Testis (tissue), 3 donors: Measurements from ENCODE around the gene RAB11FIP3. TPM values are rescaled to one million over a fixed set of nuclear protein-coding genes. Genes with fewer than 3 reads are reported as not detected.

Source experiments
- DNase-seq: peaks from one replicate; pipeline ENCODE4 v3.0.0-alpha.2; 2019
- H3K27ac ChIP-seq, 2 donors: fragments of 200-600 bp; sonication (generic); one replicate each; pipeline ENCODE4 v1.5.1; 2019
- H3K27me3 ChIP-seq: fragments of 200-600 bp; sonication (generic); one replicate; pipeline ENCODE4 v1.5.1; 2019
- H3K36me3 ChIP-seq: fragments of 200-600 bp; sonication (generic); one replicate; pipeline ENCODE4 v1.5.1; 2017; ENCODE audit warnings: low read depth; ENCODE audit errors: missing control alignments
- H3K4me1 ChIP-seq: fragments of 200-600 bp; sonication (generic); one replicate; pipeline ENCODE4 v1.5.1; 2019
- H3K4me3 ChIP-seq, 2 donors: fragments of 200-600 bp; sonication (generic); one replicate each; pipeline ENCODE4 v1.5.1; 2017 to 2019
- H3K9me3 ChIP-seq: fragments of 200-600 bp; sonication (generic); one replicate; pipeline ENCODE4 v1.5.1; 2017
- POLR2A ChIP-seq: fragments of 450-650 bp; IDR thresholded peaks from one replicate; pipeline ENCODE4 v1.6.1; 2017; ENCODE audit warnings: antibody characterized with exemption, mild to moderate bottlenecking, moderate library complexity
- WGBS, 2 donors: methylation state at CpG; one replicate each; pipeline ENCODE4 v1.1.5; 2018; 5-methylcytosine and 5-hydroxymethylcytosine counted together
- intact Hi-C: fragments of 100-400 bp; cut with DNase I; formaldehyde crosslinking; loops from one replicate; pipeline ENCODE4 v1.15.1; 2023; ENCODE audit warnings: low total_unique reads
- polyA plus RNA-seq: library from polyadenylated mRNA; stranded (reverse); fragments of 350-450 nt; fragmentation: Illumina TruSeq; extraction: RNeasy Lipid Tissue Mini Kit (QIAGEN cat#74804); gene quantifications from one replicate; pipeline ENCODE4 v1.2.3, GENCODE V29; 2014; ENCODE audit warnings: low read depth, low replicate concordance; ENCODE audit not compliant: insufficient read depth
- total RNA-seq, 2 donors: library from RNA; depleted of rRNA; stranded (reverse); fragments of >200 nt; gene quantifications; one replicate each; pipeline ENCODE4 v1.2.3, GENCODE V29; 2016
- TF ChIP-seq, protein P1 (sequence below), 3 experiments: fragments of 450-650 bp in 2 of 3; fragments of 200-600 bp in 1 of 3; sonication (generic) in 1 of 3; IDR thresholded peaks; one replicate each; pipeline ENCODE4 v1.5.1; 2016 to 2019; ENCODE audit warnings: antibody characterized with exemption in 3 of 3, mild to moderate bottlenecking in 2 of 3, moderate library complexity in 1 of 3

RAB11FIP3 gene
- total and polyA plus RNA-seq, 3 donors from 2014 or later = 61.7 to 186 (median 166) TPM

DNA sequence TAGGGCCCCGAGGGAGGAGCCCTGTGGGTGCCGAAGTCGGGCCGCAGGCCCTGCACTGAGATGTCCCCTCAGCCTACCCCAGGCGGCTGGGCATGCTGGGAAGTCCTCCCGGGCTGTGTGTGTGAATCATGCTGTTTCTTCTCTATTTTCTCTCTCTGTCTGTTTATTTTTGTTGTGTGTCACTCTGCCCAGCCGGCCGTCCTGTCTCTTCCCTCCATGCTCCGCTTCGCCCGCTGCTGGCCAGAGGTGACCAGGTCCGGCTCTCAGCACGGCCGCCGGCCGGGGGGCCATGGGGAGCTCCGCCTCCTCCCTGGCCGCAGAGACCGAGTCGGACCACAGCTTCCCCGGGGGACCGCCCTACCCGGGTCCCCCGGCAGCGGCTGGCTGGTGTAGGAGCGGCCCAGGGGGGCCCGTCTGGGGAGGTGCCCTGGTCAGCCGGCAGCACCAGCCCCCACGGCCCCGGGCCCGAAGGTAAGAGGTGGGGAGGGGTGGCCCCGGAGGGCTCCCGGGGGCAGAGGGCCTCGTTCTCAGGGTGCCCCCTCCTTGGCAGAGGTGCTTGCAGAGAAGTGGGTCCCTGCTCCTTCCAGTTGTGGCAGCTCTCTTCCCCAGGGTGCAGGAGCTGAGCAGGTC is 114.6 kb downstream of the RAB11FIP3 start:
- Histone ChIP-seq H3K27ac (no peak overlapping the region), H3K27me3 (no peaks in the 10 kb centered on the region), H3K4me1 (no peaks in the 10 kb centered on the region), H3K36me3 (no peaks in the 10 kb centered on the region), H3K9me3 (no peaks in the 10 kb centered on the region), H3K4me3 (no peak overlapping the region)
- WGBS, 2 donors = 92% methylated on average over 30 of the region's 34 CpGs
- TF ChIP-seq, protein P1, sequence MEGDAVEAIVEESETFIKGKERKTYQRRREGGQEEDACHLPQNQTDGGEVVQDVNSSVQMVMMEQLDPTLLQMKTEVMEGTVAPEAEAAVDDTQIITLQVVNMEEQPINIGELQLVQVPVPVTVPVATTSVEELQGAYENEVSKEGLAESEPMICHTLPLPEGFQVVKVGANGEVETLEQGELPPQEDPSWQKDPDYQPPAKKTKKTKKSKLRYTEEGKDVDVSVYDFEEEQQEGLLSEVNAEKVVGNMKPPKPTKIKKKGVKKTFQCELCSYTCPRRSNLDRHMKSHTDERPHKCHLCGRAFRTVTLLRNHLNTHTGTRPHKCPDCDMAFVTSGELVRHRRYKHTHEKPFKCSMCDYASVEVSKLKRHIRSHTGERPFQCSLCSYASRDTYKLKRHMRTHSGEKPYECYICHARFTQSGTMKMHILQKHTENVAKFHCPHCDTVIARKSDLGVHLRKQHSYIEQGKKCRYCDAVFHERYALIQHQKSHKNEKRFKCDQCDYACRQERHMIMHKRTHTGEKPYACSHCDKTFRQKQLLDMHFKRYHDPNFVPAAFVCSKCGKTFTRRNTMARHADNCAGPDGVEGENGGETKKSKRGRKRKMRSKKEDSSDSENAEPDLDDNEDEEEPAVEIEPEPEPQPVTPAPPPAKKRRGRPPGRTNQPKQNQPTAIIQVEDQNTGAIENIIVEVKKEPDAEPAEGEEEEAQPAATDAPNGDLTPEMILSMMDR (IDR thresholded peaks at IDR 0.05) = no peak
- TF ChIP-seq POLR2A = no peak
- DNase-seq = no peak
- intact Hi-C loops = no loop called here

DNA sequence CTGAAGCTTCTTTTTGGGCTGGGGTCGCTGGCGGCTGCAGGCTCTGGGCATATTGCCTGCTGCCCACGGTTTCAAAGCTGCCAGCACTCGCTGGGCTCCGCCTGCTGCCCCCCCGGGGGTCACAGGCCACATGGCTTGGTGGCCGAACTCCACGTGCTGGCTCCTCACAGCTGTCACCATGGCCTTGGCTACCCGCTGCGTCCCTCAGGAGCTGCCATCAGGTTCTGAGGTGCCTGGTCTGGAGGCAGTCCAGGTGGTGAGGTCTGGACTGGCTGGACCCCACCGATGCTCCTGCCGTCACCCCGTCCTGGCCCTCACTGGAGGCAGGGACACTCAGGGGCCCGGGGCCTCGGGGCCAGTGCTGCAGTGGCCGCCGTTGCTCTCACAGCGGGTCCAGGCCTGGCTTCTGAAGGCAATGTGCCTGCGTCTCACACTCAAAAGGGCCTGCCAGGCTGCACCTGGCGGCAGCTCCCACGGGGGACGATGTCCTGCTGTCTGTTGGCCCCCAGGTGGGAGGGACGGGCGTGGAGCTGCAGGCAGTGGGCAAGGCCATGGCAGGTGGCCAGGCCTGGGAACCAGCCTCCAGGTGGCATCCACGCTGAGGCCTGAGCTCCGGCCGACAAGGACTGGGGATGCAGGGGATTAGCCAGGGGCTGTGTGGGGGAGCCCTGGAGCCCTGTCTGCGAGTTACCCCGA is 115.3 kb downstream of the RAB11FIP3 start:
- Histone ChIP-seq H3K27me3 (no peaks in the 10 kb centered on the region), H3K36me3 (no peaks in the 10 kb centered on the region), H3K9me3 (no peaks in the 10 kb centered on the region), H3K4me1 (no peaks in the 10 kb centered on the region), H3K4me3 (no peak overlapping the region), H3K27ac (no peak overlapping the region)
- no peak for DNase-seq
- intact Hi-C loops = no loop called here
- 69% methylated on average over 7 to 29 of the region's 29 CpGs for WGBS, 2 donors
- TF ChIP-seq POLR2A = no peak
- TF ChIP-seq, protein P1 (IDR thresholded peaks at IDR 0.05) = no peak

- intact Hi-C loops = no loop called here
- 89 to 93% methylated on average over 14 to 45 of the region's 51 CpGs for WGBS, 2 donors
- Histone ChIP-seq H3K36me3 (no peaks in the 10 kb centered on the region), H3K4me3 (no peak overlapping the region), H3K4me1 (no peaks in the 10 kb centered on the region), H3K27ac (no peak overlapping the region), H3K9me3 (no peaks in the 10 kb centered on the region), H3K27me3 (no peaks in the 10 kb centered on the region)
- DNase-seq = no peak
- TF ChIP-seq, protein P1 (IDR thresholded peaks at IDR 0.05) = no peak
- TF ChIP-seq POLR2A = no peak
Observed at GRCh38 chr16:543301-544164, 118.1 kb downstream of the RAB11FIP3 start.

DNA sequence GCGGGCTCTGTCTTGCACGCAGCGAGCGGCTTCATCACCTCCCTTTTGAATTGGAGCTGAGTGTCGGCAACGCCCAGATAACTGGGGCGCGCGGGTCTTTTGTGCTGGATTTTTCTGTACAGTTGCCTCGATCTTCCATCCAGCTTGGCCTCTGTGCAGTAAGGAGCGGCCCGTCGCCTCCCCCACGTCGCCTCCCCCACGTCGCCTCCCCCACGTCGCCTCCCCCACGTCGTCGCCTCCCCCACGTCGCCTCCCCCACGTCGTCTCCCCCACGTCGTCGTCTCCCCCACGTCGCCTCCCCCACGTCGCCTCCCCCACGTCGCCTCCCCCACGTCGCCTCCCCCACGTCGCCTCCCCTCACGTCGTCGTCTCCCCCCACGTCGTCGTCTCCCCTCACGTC is 119.1 kb downstream of the RAB11FIP3 start:
- intact Hi-C loops = no loop called here
- TF ChIP-seq POLR2A = no peak
- TF ChIP-seq, protein P1 (IDR thresholded peaks at IDR 0.05) = no peak
- Histone ChIP-seq H3K27ac (no peak overlapping the region), H3K4me3 (no peak overlapping the region), H3K27me3 (no peaks in the 10 kb centered on the region), H3K4me1 (no peaks in the 10 kb centered on the region), H3K36me3 (no peaks in the 10 kb centered on the region), H3K9me3 (no peaks in the 10 kb centered on the region)
- WGBS, 2 donors = 64 to 86% methylated on average over 28 to 46 of the region's 46 CpGs
- no peak for DNase-seq
